ENCODE measurements around the gene POLD3. TPM values are rescaled to one million over a fixed set of nuclear protein-coding genes. Genes with fewer than 3 reads are reported as not detected.

The POLD3 gene
- total and polyA plus RNA-seq, 2 of the 8 experiments (the other 6 are each of a cell fraction or from before 2014, with no cell fraction given), result 18.1 to 29.3 TPM

DNA sequence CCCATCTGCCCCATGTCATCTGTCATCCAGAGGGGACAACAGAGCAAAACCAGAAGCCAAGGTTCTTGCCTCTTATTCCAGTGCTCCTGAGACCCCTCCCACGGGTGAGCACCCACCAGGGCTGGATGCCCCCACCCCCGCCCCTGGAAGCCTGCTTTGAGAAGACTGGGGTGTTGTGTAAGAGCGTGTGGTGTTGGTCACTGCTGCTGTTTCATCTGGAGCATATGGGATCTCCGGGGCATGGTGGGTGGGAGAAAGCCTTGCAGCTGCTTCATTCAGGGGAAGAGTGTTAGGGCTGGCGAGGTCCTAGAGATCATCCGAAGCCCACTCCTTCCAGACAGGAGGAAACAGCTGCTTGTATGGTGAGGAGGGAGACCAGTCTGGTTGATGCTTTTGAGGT lies 84.7 kb downstream of the POLD3 start:
- Histone ChIP-seq H2BK15ac (ENCODE audit: low read length) (no peak overlapping the region), H4K91ac (replicated peaks; ENCODE audit: insufficient read length, low read length) (no peak overlapping the region), H3K36me3 (ENCODE audit: control insufficient read depth in 2 of 4, insufficient read depth in 4 of 4, low read length in 3 of 4) (no peaks in the 10 kb centered on the region), H2AFZ (ENCODE audit: low read length) (no peak overlapping the region), H3K23me2 (ENCODE audit: low read depth, low read length) (no peaks in the 10 kb centered on the region), H3K79me2 (ENCODE audit: control insufficient read depth in 1 of 2, insufficient read depth in 2 of 2, low read length in 2 of 2) (no peaks in the 10 kb centered on the region), H3K4ac (replicated peaks; ENCODE audit: insufficient read length, low read depth, low read length) (no peak overlapping the region), H3K14ac (ENCODE audit: insufficient read length) (no peak overlapping the region), H3K27me3 (replicated peaks in 1 of 4; ENCODE audit: control insufficient read depth in 3 of 4, extremely low read depth in 1 of 4, insufficient read depth in 3 of 4, low read length in 3 of 4) (peaks cover 0 to 3% (median 0%) of the 10 kb centered on the region in 4 experiments; a peak in 1 of 7 replicates), H2BK120ac (replicated peaks; ENCODE audit: low read depth, low read length) (no peak overlapping the region), H2BK12ac (ENCODE audit: low read depth, low read length) (no peak overlapping the region), H3K4me3 (ENCODE audit: extremely low read depth in 1 of 4, insufficient read depth in 2 of 4, low read depth in 3 of 4, low read length in 4 of 4) (no peak overlapping the region), H3K56ac (replicated peaks; ENCODE audit: insufficient read length, low read depth, low read length) (no peak overlapping the region), H3K79me1 (ENCODE audit: low read depth, low read length) (no peaks in the 10 kb centered on the region), H3K23ac (ENCODE audit: insufficient read length) (no peak overlapping the region), H3K4me2 (ENCODE audit: insufficient read depth in 1 of 2, low read depth in 2 of 2, low read length in 2 of 2) (no peak overlapping the region), H3K27ac (ENCODE audit: low read depth, low read length) (no peak overlapping the region), H4K5ac (ENCODE audit: insufficient read length, low read depth, low read length) (no peak overlapping the region), H2BK5ac (ENCODE audit: low read depth, low read length) (no peak overlapping the region), H4K8ac (ENCODE audit: extremely low read depth, insufficient read depth, low read length) (no peak overlapping the region), H3K9ac (replicated peaks in 1 of 4; ENCODE audit: extremely low read depth in 1 of 4, low read depth in 3 of 4, low read length in 3 of 4) (no peak overlapping the region), H2AK5ac (ENCODE audit: low read depth, low read length) (no peak overlapping the region), H2BK20ac (ENCODE audit: low read length) (no peak overlapping the region), H3K18ac (ENCODE audit: extremely low read depth, low read length) (no peak overlapping the region), H4K20me1 (replicated peaks in 1 of 2; ENCODE audit: control insufficient read depth in 1 of 2, insufficient read depth in 2 of 2, low read length in 2 of 2) (no peaks in the 10 kb centered on the region), H3K4me1 (replicated peaks in 1 of 4; ENCODE audit: control insufficient read depth in 3 of 4, insufficient read depth in 4 of 4, low read length in 3 of 4) (no peaks in the 10 kb centered on the region), H3K9me3 (ENCODE audit: insufficient read depth in 2 of 2, low read depth in 1 of 2, low read length in 1 of 2) (0 out of 4 replicates have a peak, but pooled peaks cover 0 to 2% of the 10 kb centered on the region in 2 experiments)
- DNase-seq (ENCODE audit: low read depth in 1 of 2, low spot score in 2 of 2) (peak in 1 of 2 experiments; percentile 24), FAIRE-seq (no peak)
- 87% methylated on average over 4 of the region's 6 CpGs; no CpG with 5 or more reads in 1 of the 2 experiments for WGBS, 2 experiments (ENCODE audit: extremely low coverage in 1 of 2, insufficient coverage in 1 of 2, insufficient read length in 1 of 2, insufficient replicate concordance in 2 of 2, low coverage in 1 of 2, low lambda C conversion rate in 2 of 2, missing lambda C conversion rate in 1 of 2)
- ChIA-PET POLR2A (ENCODE audit: partially characterized antibody) (interaction anchor here (0.7 to 0.9 kb wide), 2 partner anchors 20 to 30 kb away, joined by 3 read pairs; no protein-coding TSS in a partner anchor), CTCF (ENCODE audit: partially characterized antibody) (interaction anchor here (0.9 to 2.9 kb wide), 5 partner anchors 10 to 193 kb away, joined by 3 to 11 read pairs (median 4); no protein-coding TSS in a partner anchor)
- TF ChIP-seq BCL11A (IDR thresholded peaks at IDR 0.05; ENCODE audit: low read depth in 2 of 2, low read length in 2 of 2) (no peak), NANOG (IDR thresholded peaks at IDR 0.05; ENCODE audit: insufficient read depth, low read depth, low read length, poor library complexity, severe bottlenecking) (no peak), JUND (IDR thresholded peaks at IDR 0.05; ENCODE audit: low read length) (no peak), POLR2A (IDR thresholded peaks at IDR 0.05; ENCODE audit: control extremely low read depth in 1 of 2, low read depth in 2 of 2, low read length in 2 of 2) (no peak)
